Subcutaneous abdominal adipose tissue (tissue), 5 donors: Measurements from ENCODE around the gene ENDOV.
A peak's percentile ranks its signal among the peaks of the same experiment; 100 is the strongest.

Experiments
- H3K27ac ChIP-seq: one replicate; pipeline ENCODE4 v1.7.0; 2013; ENCODE audit warnings: low read depth, mild to moderate bottlenecking, inconsistent platforms, low read length, moderate library complexity
- H3K27me3 ChIP-seq, 5 donors: one replicate each; pipeline ENCODE4 v1.7.0; 2013; ENCODE audit warnings: low read length in 5 of 5, inconsistent platforms in 1 of 5; ENCODE audit not compliant: control insufficient read depth in 5 of 5, insufficient read depth in 4 of 5
- H3K36me3 ChIP-seq, 5 donors: one replicate each; pipeline ENCODE4 v1.7.0; 2013; ENCODE audit warnings: low read length in 5 of 5; ENCODE audit not compliant: control insufficient read depth in 5 of 5, insufficient read depth in 5 of 5
- H3K4me1 ChIP-seq, 5 donors: one replicate each; pipeline ENCODE4 v1.7.0; 2013; ENCODE audit warnings: low read length in 5 of 5, mild to moderate bottlenecking in 3 of 5, moderate library complexity in 1 of 5; ENCODE audit not compliant: control insufficient read depth in 5 of 5, insufficient read depth in 5 of 5
- H3K4me3 ChIP-seq, 5 donors: one replicate each; pipeline ENCODE4 v1.7.0; 2013; ENCODE audit warnings: low read length in 5 of 5, low read depth in 1 of 5
- H3K9ac ChIP-seq, 5 donors: one replicate each; pipeline ENCODE4 v1.7.0; 2013; ENCODE audit warnings: low read length in 5 of 5, mild to moderate bottlenecking in 4 of 5, moderate library complexity in 3 of 5
- H3K9me3 ChIP-seq, 5 donors: one replicate each; pipeline ENCODE4 v1.7.0; 2013; ENCODE audit warnings: low read length in 5 of 5; ENCODE audit not compliant: control insufficient read depth in 5 of 5
- donor health status: healthy.
- donor health status: healthy.
- donor health status: healthy.
- donor health status: healthy.
- donor health status: healthy.

The ENDOV gene

GRCh38 chr17:80387071-80387470 is 27.9 kb upstream of the ENDOV start:
- no peak overlapping the region for H3K27ac ChIP-seq
- peaks cover 8 to 98% (median 94%) of the 10 kb centered on the region in 5 donors for H3K36me3 ChIP-seq
- no peaks in the 10 kb centered on the region for H3K27me3 ChIP-seq

GRCh38 chr17:80388175-80388574 is 26.8 kb upstream of the ENDOV start:
- peaks cover 0 to 3% (median 0%) of the 10 kb centered on the region in 5 donors for H3K4me1 ChIP-seq
- no peak overlapping the region for H3K27ac ChIP-seq
- H3K27me3 ChIP-seq = no peaks in the 10 kb centered on the region
- no peak overlapping the region for H3K9ac ChIP-seq
- H3K9me3 ChIP-seq = no peaks in the 10 kb centered on the region
- peaks cover 5 to 97% (median 92%) of the 10 kb centered on the region in 5 donors for H3K36me3 ChIP-seq
- no peak overlapping the region for H3K4me3 ChIP-seq

More at GRCh38 chr17:80387071-80387470, 27.9 kb upstream of the ENDOV start:
- Histone ChIP-seq H3K4me1 (peaks cover 0 to 3% (median 0%) of the 10 kb centered on the region in 5 donors), H3K4me3 (no peak overlapping the region), H3K9ac (no peak overlapping the region), H3K9me3 (no peaks in the 10 kb centered on the region)

- no peaks in the 10 kb centered on the region for H3K27me3 ChIP-seq
- H3K9me3 ChIP-seq = no peaks in the 10 kb centered on the region
- H3K27ac ChIP-seq = no peak overlapping the region
- H3K36me3 ChIP-seq = peaks cover 2 to 97% (median 92%) of the 10 kb centered on the region in 5 donors
- H3K9ac ChIP-seq = no peak overlapping the region
- no peak overlapping the region for H3K4me3 ChIP-seq
- H3K4me1 ChIP-seq = peaks cover 0 to 4% (median 0%) of the 10 kb centered on the region in 5 donors
These were observed 26.4 kb upstream of the ENDOV start for GRCh38 chr17:80388601-80389000.

- H3K36me3 ChIP-seq = peaks cover 2 to 97% (median 92%) of the 10 kb centered on the region in 5 donors
- peaks cover 0 to 9% (median 2%) of the 10 kb centered on the region in 5 donors for H3K4me1 ChIP-seq
- H3K9me3 ChIP-seq = no peaks in the 10 kb centered on the region
- H3K4me3 ChIP-seq = no peak overlapping the region
- no peak overlapping the region for H3K9ac ChIP-seq
- H3K27me3 ChIP-seq = no peaks in the 10 kb centered on the region
- H3K27ac ChIP-seq = no peak overlapping the region
These were observed 25.7 kb upstream of the ENDOV start for GRCh38 chr17:80389011-80389995.

GRCh38 chr17:80393241-80393890 is 21.6 kb upstream of the ENDOV start:
- peaks cover 0 to 16% (median 8%) of the 10 kb centered on the region in 5 donors for H3K4me1 ChIP-seq
- no peak overlapping the region for H3K9ac ChIP-seq
- no peaks in the 10 kb centered on the region for H3K27me3 ChIP-seq
- H3K9me3 ChIP-seq = no peaks in the 10 kb centered on the region
- H3K4me3 ChIP-seq = no peak overlapping the region
- H3K36me3 ChIP-seq = peaks cover 2 to 74% (median 66%) of the 10 kb centered on the region in 5 donors
- H3K27ac ChIP-seq = peak overlapping the region; percentile 49

GRCh38 chr17:80393961-80394360 is 21.0 kb upstream of the ENDOV start:
- Histone ChIP-seq H3K36me3 (peaks cover 2 to 68% (median 60%) of the 10 kb centered on the region in 5 donors), H3K9me3 (no peaks in the 10 kb centered on the region), H3K27ac (peak overlapping the region; percentile 49), H3K4me3 (no peak overlapping the region), H3K27me3 (no peaks in the 10 kb centered on the region), H3K4me1 (peaks cover 0 to 16% (median 8%) of the 10 kb centered on the region in 5 donors), H3K9ac (peak overlapping the region in 1 of 5 donors; percentile 42)

- Histone ChIP-seq H3K4me3 (no peak overlapping the region), H3K9me3 (no peaks in the 10 kb centered on the region), H3K27ac (no peak overlapping the region), H3K9ac (no peak overlapping the region), H3K36me3 (peaks cover 2 to 60% (median 52%) of the 10 kb centered on the region in 5 donors), H3K4me1 (peaks cover 0 to 16% (median 8%) of the 10 kb centered on the region in 5 donors), H3K27me3 (no peaks in the 10 kb centered on the region)
These were observed 20.2 kb upstream of the ENDOV start for GRCh38 chr17:80394629-80395216.

GRCh38 chr17:80395402-80396151 is 19.4 kb upstream of the ENDOV start:
- Histone ChIP-seq H3K4me3 (no peak overlapping the region), H3K36me3 (peaks cover 0 to 52% (median 44%) of the 10 kb centered on the region in 5 donors), H3K27me3 (no peaks in the 10 kb centered on the region), H3K9ac (no peak overlapping the region), H3K9me3 (no peaks in the 10 kb centered on the region), H3K27ac (no peak overlapping the region), H3K4me1 (peaks cover 0 to 16% (median 8%) of the 10 kb centered on the region in 5 donors)
